ENCODE results near the gene ACTL8. TPM values are rescaled to one million over a fixed set of nuclear protein-coding genes. Genes with fewer than 3 reads are reported as not detected.

Gene ACTL8
- total RNA-seq, 1 experiment from 2014 or later = 0.69 TPM

DNA sequence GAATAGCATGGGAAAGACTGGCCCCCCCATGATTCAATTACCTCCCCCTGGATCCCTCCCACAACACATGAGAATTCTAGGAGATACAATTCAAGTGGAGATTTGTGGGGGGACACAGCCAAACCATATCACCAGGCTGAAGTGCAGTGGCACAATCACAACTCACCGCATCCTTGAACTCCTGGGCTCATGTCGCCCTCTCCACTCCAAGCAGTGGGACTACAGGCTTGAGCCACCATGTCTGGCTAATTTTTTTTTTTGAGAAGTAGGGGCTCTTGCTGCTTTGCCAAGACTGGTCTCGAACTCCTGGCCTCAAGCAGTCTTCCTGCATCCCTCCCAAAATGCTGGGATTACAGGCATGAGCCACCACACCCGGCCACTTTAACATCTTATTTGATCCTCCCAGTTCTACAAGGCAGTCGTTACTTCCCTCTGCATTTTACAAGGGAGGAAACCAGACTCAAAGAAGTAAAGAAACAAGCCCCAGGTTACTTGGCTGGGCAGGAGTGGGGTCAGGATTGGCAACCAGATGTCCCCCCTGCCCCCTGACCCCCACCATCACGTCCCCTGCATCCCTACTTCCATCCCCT, 26.9 kb upstream of the ACTL8 start:
- H3K9ac ChIP-seq (ENCODE audit: low read length) = no peak overlapping the region
- intact Hi-C loops (cut with micrococcal nuclease) = no loop called here
- ChIA-PET RAD21 (ENCODE audit: low non-redundant PET in 1 of 2, low total read pairs in 2 of 2, uncharacterized antibody in 2 of 2, unreplicated experiment in 2 of 2) (no interaction called here), POLR2A (no interaction called here), CTCF (no interaction called here)
- no peaks in the 10 kb centered on the region for H3K9me3 ChIP-seq (ENCODE audit: control insufficient read depth in 1 of 2, insufficient read depth in 1 of 2, low read depth in 1 of 2, low read length in 2 of 2)
- no peaks in the 10 kb centered on the region for H4K20me1 ChIP-seq (ENCODE audit: insufficient read depth)
- no peak overlapping the region for H3K27ac ChIP-seq (ENCODE audit: low read depth, low read length)
- no peak for DNase-seq (ENCODE audit: low read depth, low spot score)
- no peaks in the 10 kb centered on the region for H3K79me2 ChIP-seq (ENCODE audit: insufficient read depth, low read length)
- H3K36me3 ChIP-seq (ENCODE audit: control insufficient read depth in 1 of 2, insufficient read depth in 2 of 2, low read length in 2 of 2) = no peaks in the 10 kb centered on the region
- H3K27me3 ChIP-seq (ENCODE audit: insufficient read depth, low read length) = no peaks in the 10 kb centered on the region
- no TSS peak for BruUV-seq (replicated peaks)
- H3K9me2 ChIP-seq (ENCODE audit: insufficient read depth) = no peaks in the 10 kb centered on the region
- no peak overlapping the region for H2AFZ ChIP-seq (ENCODE audit: low read depth, low read length, poor library complexity, severe bottlenecking)
- no peak overlapping the region for H3K4me2 ChIP-seq (ENCODE audit: low read length)
- no peak for ATAC-seq
- no peak overlapping the region for H3K4me3 ChIP-seq (replicated peaks in 1 of 2; ENCODE audit: low read depth in 1 of 2, low read length in 2 of 2)
- peaks cover 5 to 34% of the 10 kb centered on the region in 2 experiments; a peak in 3 of 4 replicates for H3K4me1 ChIP-seq (ENCODE audit: control insufficient read depth in 1 of 2, insufficient read depth in 2 of 2, low read length in 2 of 2)
- TF ChIP-seq RAD21 (IDR thresholded peaks at IDR 0.05; ENCODE audit: low read depth) = peak; percentile 33; the same call in 1 of the 2 replicates
- TF ChIP-seq, protein P1, sequence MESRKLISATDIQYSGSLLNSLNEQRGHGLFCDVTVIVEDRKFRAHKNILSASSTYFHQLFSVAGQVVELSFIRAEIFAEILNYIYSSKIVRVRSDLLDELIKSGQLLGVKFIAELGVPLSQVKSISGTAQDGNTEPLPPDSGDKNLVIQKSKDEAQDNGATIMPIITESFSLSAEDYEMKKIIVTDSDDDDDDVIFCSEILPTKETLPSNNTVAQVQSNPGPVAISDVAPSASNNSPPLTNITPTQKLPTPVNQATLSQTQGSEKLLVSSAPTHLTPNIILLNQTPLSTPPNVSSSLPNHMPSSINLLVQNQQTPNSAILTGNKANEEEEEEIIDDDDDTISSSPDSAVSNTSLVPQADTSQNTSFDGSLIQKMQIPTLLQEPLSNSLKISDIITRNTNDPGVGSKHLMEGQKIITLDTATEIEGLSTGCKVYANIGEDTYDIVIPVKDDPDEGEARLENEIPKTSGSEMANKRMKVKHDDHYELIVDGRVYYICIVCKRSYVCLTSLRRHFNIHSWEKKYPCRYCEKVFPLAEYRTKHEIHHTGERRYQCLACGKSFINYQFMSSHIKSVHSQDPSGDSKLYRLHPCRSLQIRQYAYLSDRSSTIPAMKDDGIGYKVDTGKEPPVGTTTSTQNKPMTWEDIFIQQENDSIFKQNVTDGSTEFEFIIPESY (IDR thresholded peaks at IDR 0.05; ENCODE audit: extremely low read depth, insufficient replicate concordance, low read length) = no peak

DNA sequence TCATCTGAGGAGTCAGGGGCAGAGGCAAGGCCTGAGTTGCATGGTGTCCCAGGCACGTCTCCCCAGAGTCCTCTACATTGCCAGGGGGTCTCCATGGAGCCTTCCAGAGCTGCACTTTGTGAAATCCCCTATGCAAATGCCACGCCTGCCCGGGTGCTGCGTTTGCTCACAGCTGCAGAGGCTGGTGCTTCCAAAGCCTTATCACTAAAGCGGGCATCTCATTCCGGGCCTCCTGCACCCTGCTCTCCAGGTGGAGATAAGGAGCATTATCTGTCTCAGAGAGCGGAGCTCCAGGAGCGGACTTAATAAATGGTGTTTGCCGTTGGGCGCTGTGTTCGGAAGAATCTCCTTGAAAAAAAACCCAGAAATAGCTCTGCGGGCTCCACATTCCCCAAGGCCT, 25.9 kb upstream of the ACTL8 start:
- Histone ChIP-seq H3K4me2 (ENCODE audit: low read length) (no peak overlapping the region), H2AFZ (ENCODE audit: low read depth, low read length, poor library complexity, severe bottlenecking) (no peak overlapping the region), H4K20me1 (ENCODE audit: insufficient read depth) (no peaks in the 10 kb centered on the region), H3K4me1 (ENCODE audit: control insufficient read depth in 1 of 2, insufficient read depth in 2 of 2, low read length in 2 of 2) (peaks cover 5 to 28% of the 10 kb centered on the region in 2 experiments; a peak in 3 of 4 replicates), H3K9me3 (ENCODE audit: control insufficient read depth in 1 of 2, insufficient read depth in 1 of 2, low read depth in 1 of 2, low read length in 2 of 2) (no peaks in the 10 kb centered on the region), H3K4me3 (replicated peaks in 1 of 2; ENCODE audit: low read depth in 1 of 2, low read length in 2 of 2) (no peak overlapping the region), H3K27me3 (ENCODE audit: insufficient read depth, low read length) (no peaks in the 10 kb centered on the region), H3K9ac (ENCODE audit: low read length) (no peak overlapping the region), H3K27ac (ENCODE audit: low read depth, low read length) (no peak overlapping the region), H3K79me2 (ENCODE audit: insufficient read depth, low read length) (no peaks in the 10 kb centered on the region), H3K9me2 (ENCODE audit: insufficient read depth) (no peaks in the 10 kb centered on the region), H3K36me3 (ENCODE audit: control insufficient read depth in 1 of 2, insufficient read depth in 2 of 2, low read length in 2 of 2) (no peaks in the 10 kb centered on the region)
- POLR2A ChIA-PET = no interaction called here
- intact Hi-C loops (cut with micrococcal nuclease) = no loop called here
- CTCF ChIA-PET = no interaction called here
- no peak for ATAC-seq
- TF ChIP-seq ELF1 (IDR thresholded peaks at IDR 0.05; ENCODE audit: borderline replicate concordance, low read depth) = no peak
- TF ChIP-seq SRF (IDR thresholded peaks at IDR 0.05; ENCODE audit: low read depth) = no peak
- no peak for TF ChIP-seq POLR2A (IDR thresholded peaks at IDR 0.05; ENCODE audit: borderline replicate concordance, extremely low read depth, insufficient read depth, insufficient read length)
- TF ChIP-seq ZFX (IDR thresholded peaks at IDR 0.05) = no peak
- no peak for TF ChIP-seq SIN3A (IDR thresholded peaks at IDR 0.05; ENCODE audit: low read depth)
- TF ChIP-seq, protein P2, sequence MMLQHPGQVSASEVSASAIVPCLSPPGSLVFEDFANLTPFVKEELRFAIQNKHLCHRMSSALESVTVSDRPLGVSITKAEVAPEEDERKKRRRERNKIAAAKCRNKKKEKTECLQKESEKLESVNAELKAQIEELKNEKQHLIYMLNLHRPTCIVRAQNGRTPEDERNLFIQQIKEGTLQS (IDR thresholded peaks at IDR 0.05) = no peak
- TF ChIP-seq, protein P3, sequence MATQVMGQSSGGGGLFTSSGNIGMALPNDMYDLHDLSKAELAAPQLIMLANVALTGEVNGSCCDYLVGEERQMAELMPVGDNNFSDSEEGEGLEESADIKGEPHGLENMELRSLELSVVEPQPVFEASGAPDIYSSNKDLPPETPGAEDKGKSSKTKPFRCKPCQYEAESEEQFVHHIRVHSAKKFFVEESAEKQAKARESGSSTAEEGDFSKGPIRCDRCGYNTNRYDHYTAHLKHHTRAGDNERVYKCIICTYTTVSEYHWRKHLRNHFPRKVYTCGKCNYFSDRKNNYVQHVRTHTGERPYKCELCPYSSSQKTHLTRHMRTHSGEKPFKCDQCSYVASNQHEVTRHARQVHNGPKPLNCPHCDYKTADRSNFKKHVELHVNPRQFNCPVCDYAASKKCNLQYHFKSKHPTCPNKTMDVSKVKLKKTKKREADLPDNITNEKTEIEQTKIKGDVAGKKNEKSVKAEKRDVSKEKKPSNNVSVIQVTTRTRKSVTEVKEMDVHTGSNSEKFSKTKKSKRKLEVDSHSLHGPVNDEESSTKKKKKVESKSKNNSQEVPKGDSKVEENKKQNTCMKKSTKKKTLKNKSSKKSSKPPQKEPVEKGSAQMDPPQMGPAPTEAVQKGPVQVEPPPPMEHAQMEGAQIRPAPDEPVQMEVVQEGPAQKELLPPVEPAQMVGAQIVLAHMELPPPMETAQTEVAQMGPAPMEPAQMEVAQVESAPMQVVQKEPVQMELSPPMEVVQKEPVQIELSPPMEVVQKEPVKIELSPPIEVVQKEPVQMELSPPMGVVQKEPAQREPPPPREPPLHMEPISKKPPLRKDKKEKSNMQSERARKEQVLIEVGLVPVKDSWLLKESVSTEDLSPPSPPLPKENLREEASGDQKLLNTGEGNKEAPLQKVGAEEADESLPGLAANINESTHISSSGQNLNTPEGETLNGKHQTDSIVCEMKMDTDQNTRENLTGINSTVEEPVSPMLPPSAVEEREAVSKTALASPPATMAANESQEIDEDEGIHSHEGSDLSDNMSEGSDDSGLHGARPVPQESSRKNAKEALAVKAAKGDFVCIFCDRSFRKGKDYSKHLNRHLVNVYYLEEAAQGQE (IDR thresholded peaks at IDR 0.05; ENCODE audit: low read depth) = no peak
- no peak for TF ChIP-seq CBX3 (IDR thresholded peaks at IDR 0.05; ENCODE audit: low read depth)
- TF ChIP-seq TCF7L2 (IDR thresholded peaks at IDR 0.05; ENCODE audit: borderline replicate concordance, extremely low read depth, insufficient read depth, insufficient read length) = no peak
- no peak for TF ChIP-seq FOSL1 (IDR thresholded peaks at IDR 0.05; ENCODE audit: low read depth)
- RAD21 ChIA-PET (ENCODE audit: low non-redundant PET in 1 of 2, low total read pairs in 2 of 2, uncharacterized antibody in 2 of 2, unreplicated experiment in 2 of 2) = no interaction called here
- no TSS peak for BruUV-seq (replicated peaks)
- DNase-seq (ENCODE audit: low read depth, low spot score) = no peak
